GM12878 (cell line): ENCODE results near the gene LRRK1. TPM values are rescaled to one million over a fixed set of nuclear protein-coding genes. Genes with fewer than 3 reads are reported as not detected.

Experiments
- CEBPZ ChIP-seq: fragments of 150-350 bp; IDR thresholded peaks from 2 replicates; pipeline ENCODE4 v1.6.1; 2016; ENCODE audit warnings: low read depth, low read length
- CHD2 ChIP-seq: IDR thresholded peaks from 2 replicates; pipeline ENCODE4 v1.6.1; 2011; ENCODE audit warnings: low read depth, low read length, improper control_type of control experiment, borderline replicate concordance
- KDM1A ChIP-seq: fragments of 200-600 bp; sonication (generic); IDR thresholded peaks from 2 replicates; pipeline ENCODE4 v1.6.1; 2016; ENCODE audit warnings: borderline replicate concordance
- NFYA ChIP-seq: IDR thresholded peaks from 2 replicates; pipeline ENCODE4 v1.6.1; 2011; ENCODE audit warnings: low read depth, mild to moderate bottlenecking, low read length, improper control_type of control experiment, borderline replicate concordance
- NKRF ChIP-seq: fragments of 450-650 bp; conservative IDR thresholded peaks from 2 replicates; pipeline ENCODE4 v1.6.1; 2017; ENCODE audit warnings: mild to moderate bottlenecking, moderate library complexity
- POU2F2 ChIP-seq: IDR thresholded peaks from 3 replicates; pipeline ENCODE4 v1.6.1; 2011; ENCODE audit warnings: low read depth, mild to moderate bottlenecking, low read length, borderline replicate concordance
- RAD21 ChIP-seq: IDR thresholded peaks from 2 replicates; pipeline ENCODE4 v1.6.1; 2011; ENCODE audit warnings: mild to moderate bottlenecking, low read depth, low read length, moderate library complexity; ENCODE audit not compliant: insufficient read depth
- STAT1 ChIP-seq: fragments of 450-650 bp; conservative IDR thresholded peaks from 2 replicates; pipeline ENCODE4 v1.6.1; 2014; ENCODE audit warnings: antibody characterized with exemption, mild to moderate bottlenecking
- polyA plus RNA-seq, 11 experiments: library from polyadenylated mRNA; depleted of rRNA in 4 of 11; unstranded in 6 of 11; stranded (reverse) in 5 of 11; fragments of >200 nt; fragmentation: Nextera tagmentation in 4 of 11; fragmentation: Illumina TruSeq in 1 of 11; extraction: Ambion mirVana in 4 of 11; extraction: Trizol in 1 of 11; gene quantifications; 1 replicate in 1 of 11; 2 replicates in 10 of 11; pipeline versions ENCODE4 v1.2.1 to v1.2.3, GENCODE V29; 2011 to 2016; ENCODE audit warnings: inconsistent platforms in 2 of 11, missing spikeins in 2 of 11, low read depth in 1 of 11
- total RNA-seq, 4 experiments: library from RNA; depleted of rRNA in 3 of 4; stranded (reverse); fragments of >200 nt in 3 of 4; fragmentation: Illumina TruSeq in 1 of 4; extraction: Trizol in 1 of 4; gene quantifications; 2 replicates each; pipeline versions ENCODE4 v1.2.1 to v1.2.3, GENCODE V29; 2013 to 2021
- TF ChIP-seq, protein P1 (sequence below): fragments of 450-650 bp; formaldehyde crosslinking; IDR thresholded peaks from 2 replicates; pipeline ENCODE4 v1.4.0; 2022; ENCODE audit warnings: mild to moderate bottlenecking, moderate library complexity
- TF ChIP-seq, protein P2 (sequence below): IDR thresholded peaks from 2 replicates; pipeline ENCODE4 v1.6.1; 2012; ENCODE audit warnings: mild to moderate bottlenecking, low read depth, low read length
- TF ChIP-seq, protein P3 (sequence below): IDR thresholded peaks from 2 replicates; pipeline ENCODE4 v1.6.1; 2011; ENCODE audit warnings: mild to moderate bottlenecking, low read depth, low read length, moderate library complexity; ENCODE audit not compliant: insufficient replicate concordance

LRRK1 gene
- total and polyA plus RNA-seq, 10 of the 15 experiments (the other 5 are each of a cell fraction or from before 2014, with no cell fraction given): 2.2 to 58.3 (median 17.9) TPM

- no peak for TF ChIP-seq CEBPZ
- TF ChIP-seq POU2F2: peak; percentile 69; the same call in 1 of the 3 replicates
- no peak for TF ChIP-seq NFYA
- peak; percentile 40; the same call in 1 of the 2 replicates for TF ChIP-seq CHD2
- 0 out of 2 replicates have a peak, but pooled peaks have one; percentile 41 for TF ChIP-seq NKRF
- no peak for TF ChIP-seq KDM1A
- TF ChIP-seq, protein P1, sequence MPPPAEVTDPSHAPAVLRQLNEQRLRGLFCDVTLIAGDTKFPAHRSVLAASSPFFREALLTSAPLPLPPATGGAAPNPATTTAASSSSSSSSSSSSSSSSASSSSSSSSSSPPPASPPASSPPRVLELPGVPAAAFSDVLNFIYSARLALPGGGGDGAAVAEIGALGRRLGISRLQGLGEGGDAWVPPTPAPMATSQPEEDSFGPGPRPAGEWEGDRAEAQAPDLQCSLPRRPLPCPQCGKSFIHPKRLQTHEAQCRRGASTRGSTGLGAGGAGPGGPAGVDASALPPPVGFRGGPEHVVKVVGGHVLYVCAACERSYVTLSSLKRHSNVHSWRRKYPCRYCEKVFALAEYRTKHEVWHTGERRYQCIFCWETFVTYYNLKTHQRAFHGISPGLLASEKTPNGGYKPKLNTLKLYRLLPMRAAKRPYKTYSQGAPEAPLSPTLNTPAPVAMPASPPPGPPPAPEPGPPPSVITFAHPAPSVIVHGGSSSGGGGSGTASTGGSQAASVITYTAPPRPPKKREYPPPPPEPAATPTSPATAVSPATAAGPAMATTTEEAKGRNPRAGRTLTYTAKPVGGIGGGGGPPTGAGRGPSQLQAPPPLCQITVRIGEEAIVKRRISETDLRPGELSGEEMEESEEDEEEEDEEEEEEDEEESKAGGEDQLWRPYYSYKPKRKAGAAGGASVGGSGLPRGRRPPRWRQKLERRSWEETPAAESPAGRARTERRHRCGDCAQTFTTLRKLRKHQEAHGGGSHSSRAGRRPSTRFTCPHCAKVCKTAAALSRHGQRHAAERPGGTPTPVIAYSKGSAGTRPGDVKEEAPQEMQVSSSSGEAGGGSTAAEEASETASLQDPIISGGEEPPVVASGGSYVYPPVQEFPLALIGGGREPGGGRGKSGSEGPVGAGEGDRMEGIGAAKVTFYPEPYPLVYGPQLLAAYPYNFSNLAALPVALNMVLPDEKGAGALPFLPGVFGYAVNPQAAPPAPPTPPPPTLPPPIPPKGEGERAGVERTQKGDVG (CRISPR knock-in tag): no peak
- TF ChIP-seq, protein P2, sequence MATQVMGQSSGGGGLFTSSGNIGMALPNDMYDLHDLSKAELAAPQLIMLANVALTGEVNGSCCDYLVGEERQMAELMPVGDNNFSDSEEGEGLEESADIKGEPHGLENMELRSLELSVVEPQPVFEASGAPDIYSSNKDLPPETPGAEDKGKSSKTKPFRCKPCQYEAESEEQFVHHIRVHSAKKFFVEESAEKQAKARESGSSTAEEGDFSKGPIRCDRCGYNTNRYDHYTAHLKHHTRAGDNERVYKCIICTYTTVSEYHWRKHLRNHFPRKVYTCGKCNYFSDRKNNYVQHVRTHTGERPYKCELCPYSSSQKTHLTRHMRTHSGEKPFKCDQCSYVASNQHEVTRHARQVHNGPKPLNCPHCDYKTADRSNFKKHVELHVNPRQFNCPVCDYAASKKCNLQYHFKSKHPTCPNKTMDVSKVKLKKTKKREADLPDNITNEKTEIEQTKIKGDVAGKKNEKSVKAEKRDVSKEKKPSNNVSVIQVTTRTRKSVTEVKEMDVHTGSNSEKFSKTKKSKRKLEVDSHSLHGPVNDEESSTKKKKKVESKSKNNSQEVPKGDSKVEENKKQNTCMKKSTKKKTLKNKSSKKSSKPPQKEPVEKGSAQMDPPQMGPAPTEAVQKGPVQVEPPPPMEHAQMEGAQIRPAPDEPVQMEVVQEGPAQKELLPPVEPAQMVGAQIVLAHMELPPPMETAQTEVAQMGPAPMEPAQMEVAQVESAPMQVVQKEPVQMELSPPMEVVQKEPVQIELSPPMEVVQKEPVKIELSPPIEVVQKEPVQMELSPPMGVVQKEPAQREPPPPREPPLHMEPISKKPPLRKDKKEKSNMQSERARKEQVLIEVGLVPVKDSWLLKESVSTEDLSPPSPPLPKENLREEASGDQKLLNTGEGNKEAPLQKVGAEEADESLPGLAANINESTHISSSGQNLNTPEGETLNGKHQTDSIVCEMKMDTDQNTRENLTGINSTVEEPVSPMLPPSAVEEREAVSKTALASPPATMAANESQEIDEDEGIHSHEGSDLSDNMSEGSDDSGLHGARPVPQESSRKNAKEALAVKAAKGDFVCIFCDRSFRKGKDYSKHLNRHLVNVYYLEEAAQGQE: no peak
- TF ChIP-seq STAT1: no peak
- TF ChIP-seq RAD21: peak; percentile 87
- TF ChIP-seq, protein P3, sequence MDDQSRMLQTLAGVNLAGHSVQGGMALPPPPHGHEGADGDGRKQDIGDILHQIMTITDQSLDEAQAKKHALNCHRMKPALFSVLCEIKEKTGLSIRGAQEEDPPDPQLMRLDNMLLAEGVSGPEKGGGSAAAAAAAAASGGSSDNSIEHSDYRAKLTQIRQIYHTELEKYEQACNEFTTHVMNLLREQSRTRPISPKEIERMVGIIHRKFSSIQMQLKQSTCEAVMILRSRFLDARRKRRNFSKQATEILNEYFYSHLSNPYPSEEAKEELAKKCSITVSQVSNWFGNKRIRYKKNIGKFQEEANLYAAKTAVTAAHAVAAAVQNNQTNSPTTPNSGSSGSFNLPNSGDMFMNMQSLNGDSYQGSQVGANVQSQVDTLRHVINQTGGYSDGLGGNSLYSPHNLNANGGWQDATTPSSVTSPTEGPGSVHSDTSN: no peak
Measured at GRCh38 chr15:100918034-100918689, 995 bp upstream of the LRRK1 start (continued).
